HL-60 (cell line): Measurements from ENCODE around the gene CBLN3.

Experiments
- CTCF ChIP-seq: IDR thresholded peaks from one replicate; pipeline ENCODE4 v1.5.1; 2011; ENCODE audit warnings: low read length, control low read depth, inconsistent platforms; ENCODE audit not compliant: insufficient read depth
- SPI1 ChIP-seq: IDR thresholded peaks from 2 replicates; pipeline ENCODE4 v1.6.1; 2012; ENCODE audit warnings: low read depth, mild to moderate bottlenecking, borderline replicate concordance

GRCh38 chr14:24426912-24427536 is 2.4 kb downstream of the CBLN3 start:
- no peak for TF ChIP-seq CTCF
- no peak for TF ChIP-seq SPI1
